GM11168 (cell line): ENCODE results near the gene ZNF830.
"Not testable (repeated sequence)": the region's sequence is repeated elsewhere in the genome, so short reads cannot be mapped to it uniquely, and the experiment has no call there.

ENCODE experiments used
- in situ Hi-C: fragments of 300-500 bp; cut with MboI; formaldehyde crosslinking; loops from one replicate; pipeline ENCODE4 v1.12.0; 2022; ENCODE audit warnings: low sequenced_read_pairs; ENCODE audit not compliant: unreplicated experiment

Gene ZNF830

GRCh38 chr17:34961093-34961911 is at the start of gene ZNF830, which contains the start of gene CCT6B:
Gene ZNF830 (plus strand): TSS chr17:34961540. CDS start chr17:34961567, 27 bp downstream.
Gene CCT6B (minus strand): TSS chr17:34961460. CDS start chr17:34961393, 67 bp downstream.
- in situ Hi-C loops, result no loop called here

- in situ Hi-C loops, result no loop called here
These were observed 48.3 kb upstream of the ZNF830 start for GRCh38 chr17:34913001-34913400.

- in situ Hi-C loops, result no loop called here
These were observed 45.2 kb upstream of the ZNF830 start for GRCh38 chr17:34916120-34916519.

GRCh38 chr17:34917381-34917780 is 44.0 kb upstream of the ZNF830 start:
- in situ Hi-C loops, result no loop called here

GRCh38 chr17:34920676-34921075 is 40.7 kb upstream of the ZNF830 start:
- in situ Hi-C loops, result no loop called here

GRCh38 chr17:34926661-34927060 is 34.7 kb upstream of the ZNF830 start:
- in situ Hi-C loops, result no loop called here

- in situ Hi-C loops, result no loop called here
These were observed 31.1 kb upstream of the ZNF830 start for GRCh38 chr17:34930283-34930682.

GRCh38 chr17:34950780-34951179 is 10.6 kb upstream of the ZNF830 start:
- in situ Hi-C loops, result not testable (repeated sequence)

GRCh38 chr17:34958438-34958837 is 2.9 kb upstream of the ZNF830 start:
- in situ Hi-C loops, result no loop called here

GRCh38 chr17:34974179-34974578 is 12.8 kb downstream of the ZNF830 start:
- in situ Hi-C loops, result no loop called here

GRCh38 chr17:34974794-34975785 is 13.8 kb downstream of the ZNF830 start:
- in situ Hi-C loops, result no loop called here

- in situ Hi-C loops, result no loop called here
These were observed 17.8 kb downstream of the ZNF830 start for GRCh38 chr17:34979153-34979552.

GRCh38 chr17:34979650-34980352 is 18.5 kb downstream of the ZNF830 start:
- in situ Hi-C loops, result loop anchor here (10.0 kb wide), 1 partner anchor 115 kb away; no protein-coding TSS in a partner anchor

- in situ Hi-C loops, result loop anchor here (10.0 kb wide), 1 partner anchor 114 kb away; no protein-coding TSS in a partner anchor
These were observed 19.0 kb downstream of the ZNF830 start, which contains the start of gene LIG3 for GRCh38 chr17:34980353-34980680. Gene LIG3 (plus strand): TSS chr17:34980512. CDS start chr17:34983006, 2,494 bp downstream.

GRCh38 chr17:34980681-34981537 is 19.6 kb downstream of the ZNF830 start:
- in situ Hi-C loops, result loop anchor here (10.0 kb wide), 1 partner anchor 114 kb away; no protein-coding TSS in a partner anchor

GRCh38 chr17:34981538-34982241 is 20.4 kb downstream of the ZNF830 start:
- in situ Hi-C loops, result loop anchor here (10.0 kb wide), 1 partner anchor 113 kb away; no protein-coding TSS in a partner anchor

- in situ Hi-C loops, result loop anchor here (10.0 kb wide), 1 partner anchor 108 kb away; no protein-coding TSS in a partner anchor
These were observed 25.9 kb downstream of the ZNF830 start for GRCh38 chr17:34987232-34987631.

GRCh38 chr17:34988644-34989043 is 27.3 kb downstream of the ZNF830 start:
- in situ Hi-C loops, result loop anchor here (10.0 kb wide), 1 partner anchor 106 kb away; no protein-coding TSS in a partner anchor
